HG03439 (cell line): ENCODE results near the gene PHYHD1.

Source experiments
- ATAC-seq: cut with Tn5 transposase; IDR thresholded peaks from one replicate; pipeline ENCODE4 v1.9.1; 2021; ENCODE audit warnings: mild to moderate bottlenecking, moderate library complexity; ENCODE audit not compliant: unreplicated experiment

PHYHD1 gene

DNA sequence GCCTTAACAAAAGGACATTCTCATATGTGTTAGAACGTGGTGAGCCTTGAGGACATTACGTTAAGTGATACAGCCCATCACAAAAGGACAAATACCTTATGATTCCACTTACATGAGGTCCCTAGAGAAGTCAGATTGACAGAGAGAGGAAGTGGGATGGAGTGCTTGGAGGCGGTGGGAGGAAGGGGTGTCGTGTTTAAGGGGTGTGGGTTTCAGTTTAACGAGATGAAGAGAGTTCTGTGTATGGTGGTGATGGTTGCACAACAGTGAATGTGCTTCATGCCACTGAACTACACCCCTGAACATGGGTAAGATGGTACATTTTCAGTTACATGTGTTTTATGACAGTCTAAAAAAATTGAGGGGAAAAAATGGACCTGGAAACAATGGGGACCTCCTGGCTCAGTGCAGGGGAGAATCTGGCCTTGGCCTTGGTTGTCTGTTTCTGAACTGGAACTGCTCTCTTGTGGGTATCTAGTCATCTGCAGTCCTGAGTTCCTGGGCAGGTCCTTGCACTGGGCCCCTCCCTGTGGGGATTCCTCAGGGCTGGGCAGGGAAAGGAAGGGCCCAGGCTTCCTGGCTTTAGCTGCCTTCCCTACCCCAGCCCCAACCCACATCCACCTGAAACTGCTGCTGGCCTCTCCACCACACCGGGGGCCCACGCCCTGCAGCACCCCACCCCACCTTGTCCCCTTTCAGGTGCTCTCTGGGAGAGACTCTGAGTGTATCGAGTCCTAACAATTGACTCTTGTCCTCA is 21.0 kb upstream of the PHYHD1 start:
- ATAC-seq: no peak

DNA sequence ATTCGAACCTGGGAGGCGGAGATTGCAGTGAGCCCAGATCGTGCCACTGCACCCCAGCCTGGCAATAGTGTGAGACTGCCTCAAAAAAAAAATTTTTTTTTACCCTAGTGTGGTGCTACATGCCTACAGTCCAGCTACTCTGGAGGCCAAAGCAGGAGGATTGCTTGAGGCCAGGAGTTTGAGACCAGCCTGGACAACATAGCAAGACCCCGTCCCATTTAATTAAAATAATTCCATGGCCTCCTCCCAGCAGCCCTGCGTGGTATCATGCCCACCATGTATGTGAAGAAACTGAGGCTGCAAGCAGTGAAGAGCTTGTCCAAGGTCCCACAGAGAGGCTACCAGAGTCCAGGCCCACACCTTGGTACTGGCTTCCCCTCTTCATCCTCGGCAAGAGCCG is 19.4 kb upstream of the PHYHD1 start:
- ATAC-seq: no peak

DNA sequence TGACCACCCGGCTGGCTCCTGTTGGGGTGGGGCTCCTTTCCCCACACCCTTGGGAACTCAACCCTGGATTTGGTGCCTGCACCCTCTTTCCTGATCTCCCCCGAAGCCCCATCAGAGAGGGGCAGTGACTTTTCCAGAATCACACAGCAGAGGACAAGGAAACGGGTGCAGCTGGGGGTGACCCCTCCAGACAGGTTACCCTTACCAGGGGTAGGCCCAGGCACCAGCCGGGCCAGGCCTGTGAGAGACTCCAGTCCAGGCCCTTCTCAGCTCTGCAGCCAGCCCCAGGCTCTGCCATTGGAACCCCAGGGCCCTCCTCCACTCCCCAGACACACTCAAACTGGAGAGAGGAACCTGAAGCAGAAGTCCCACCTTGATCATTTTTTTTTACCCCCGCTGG is 19.0 kb upstream of the PHYHD1 start:
- no peak for ATAC-seq

DNA sequence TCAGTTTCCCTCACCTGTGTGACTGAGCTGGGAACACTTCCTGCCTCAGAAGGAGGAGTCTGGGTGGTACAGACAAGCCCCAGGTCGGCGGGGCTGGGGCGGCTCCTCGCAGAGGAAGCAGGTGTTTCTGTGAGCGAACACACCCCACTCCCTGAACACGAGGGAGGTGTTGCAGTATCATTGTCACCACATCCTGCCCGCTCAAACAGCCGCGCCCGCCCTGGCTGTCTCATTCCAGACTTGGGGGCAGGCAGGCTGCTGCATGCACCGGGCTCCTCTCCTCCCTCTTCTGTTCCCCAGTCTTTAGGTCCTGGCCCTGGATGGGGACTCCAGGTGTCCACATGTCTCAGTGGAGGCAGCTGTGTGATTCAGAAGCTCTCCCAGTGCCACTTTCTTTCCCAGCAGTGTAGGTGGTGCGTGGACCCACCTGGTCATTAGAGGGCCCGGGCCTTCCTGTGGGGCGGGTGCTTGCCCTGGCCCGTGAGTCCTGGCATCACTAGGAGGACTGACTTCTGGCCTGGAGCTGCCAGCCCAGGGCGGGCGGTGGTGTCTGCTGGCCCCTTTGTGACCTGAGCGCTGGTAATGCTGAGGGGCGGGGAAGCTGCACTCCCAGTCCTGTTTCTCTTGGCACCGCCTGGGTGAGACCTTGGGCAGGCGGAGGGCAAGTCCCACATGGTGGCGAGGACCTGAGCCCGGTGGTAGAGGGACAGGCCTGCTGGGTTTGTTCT is 18.3 kb upstream of the PHYHD1 start:
- ATAC-seq: no peak

DNA sequence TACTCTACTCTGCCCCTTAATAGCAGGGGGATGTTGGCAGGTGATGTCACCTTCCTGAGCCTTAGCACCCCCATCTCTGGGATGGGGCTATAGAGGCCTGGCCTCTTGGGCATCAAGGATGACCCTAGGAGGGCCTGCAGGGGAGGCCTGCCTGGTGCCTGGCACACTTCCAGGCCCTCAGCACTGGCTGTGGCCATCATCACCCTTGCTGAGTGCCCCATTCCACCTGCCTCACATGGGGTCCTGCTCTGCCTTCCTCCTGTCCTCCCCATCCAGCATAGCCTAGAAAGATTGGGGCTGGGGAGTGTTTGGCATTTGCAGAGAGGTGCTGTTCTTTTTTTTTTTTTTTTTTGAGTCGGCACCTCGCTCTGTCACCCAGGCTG is 17.7 kb upstream of the PHYHD1 start:
- no peak for ATAC-seq

DNA sequence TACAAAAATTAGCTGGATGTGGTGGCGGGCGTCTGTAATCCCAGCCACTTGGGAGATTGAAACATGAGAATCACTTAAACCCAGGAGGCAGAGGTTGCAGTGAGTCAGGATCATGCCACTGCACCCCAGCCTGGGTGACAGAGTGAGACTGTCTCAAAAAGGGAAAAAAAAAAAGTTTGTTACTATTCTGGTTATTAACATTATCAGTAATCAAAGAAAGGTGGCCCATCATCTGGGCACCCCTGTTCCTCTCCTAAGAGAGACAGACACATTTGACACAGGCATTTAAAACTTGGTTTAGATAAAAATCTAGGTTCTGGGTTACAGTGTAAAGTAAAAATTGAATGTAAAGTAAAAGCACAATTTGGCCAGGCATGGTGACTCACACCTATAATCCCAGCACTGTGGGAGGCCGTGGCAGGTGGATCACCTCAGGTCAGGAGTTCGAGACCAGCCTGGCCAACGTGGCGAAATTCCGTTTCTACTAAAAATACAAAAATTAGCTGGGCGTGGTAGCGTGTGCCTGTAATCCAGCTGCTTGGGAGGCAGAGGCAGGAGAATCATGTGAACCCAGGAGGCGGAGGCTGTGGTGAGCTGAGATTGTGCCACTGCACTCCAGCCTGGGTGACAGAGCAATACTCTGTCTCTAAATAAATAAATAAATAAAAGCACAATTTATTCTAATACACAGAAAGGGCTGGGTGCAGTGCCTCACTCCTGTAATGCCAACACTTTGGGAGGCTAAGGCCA is 16.7 kb upstream of the PHYHD1 start:
- no peak for ATAC-seq

DNA sequence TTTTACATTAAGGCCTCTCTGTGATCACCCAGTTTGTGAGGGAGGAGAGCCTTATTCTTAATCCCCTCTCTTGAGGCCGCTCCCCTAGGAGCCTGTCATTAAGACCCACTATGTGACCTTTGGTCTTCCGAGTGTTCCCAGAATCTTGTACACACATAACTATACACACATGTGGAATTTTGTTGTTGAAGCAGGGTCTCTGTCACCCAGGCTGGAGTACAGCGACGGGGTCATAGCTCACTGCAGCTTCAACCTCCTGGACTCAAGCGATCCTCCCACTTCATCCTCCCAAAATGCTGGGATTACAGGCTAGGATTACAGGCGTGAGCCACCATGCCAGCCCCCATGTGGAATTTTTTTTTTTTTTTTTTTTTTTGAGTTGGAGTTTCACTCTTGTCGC is 14.8 kb upstream of the PHYHD1 start:
- ATAC-seq: no peak

DNA sequence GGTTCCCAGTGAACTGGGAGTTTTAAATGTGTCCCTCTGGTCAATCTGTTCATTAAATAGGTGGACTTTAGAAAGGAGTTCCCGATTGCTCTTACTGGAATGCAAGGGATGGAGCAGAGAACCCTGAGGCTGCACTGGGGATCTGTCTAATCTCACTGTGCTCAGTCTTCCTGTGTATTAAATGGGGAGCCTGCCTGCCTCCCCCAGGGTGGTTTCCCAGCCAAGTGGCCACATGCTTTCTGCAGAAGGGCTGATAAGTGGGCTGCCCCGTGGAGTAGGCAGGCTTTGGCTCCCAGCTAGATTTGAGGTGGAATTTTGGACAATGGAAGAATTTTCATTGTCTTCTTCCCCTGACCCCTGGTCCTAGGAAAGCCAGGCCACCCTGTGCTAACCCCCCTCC is 14.0 kb upstream of the PHYHD1 start:
- ATAC-seq: no peak

DNA sequence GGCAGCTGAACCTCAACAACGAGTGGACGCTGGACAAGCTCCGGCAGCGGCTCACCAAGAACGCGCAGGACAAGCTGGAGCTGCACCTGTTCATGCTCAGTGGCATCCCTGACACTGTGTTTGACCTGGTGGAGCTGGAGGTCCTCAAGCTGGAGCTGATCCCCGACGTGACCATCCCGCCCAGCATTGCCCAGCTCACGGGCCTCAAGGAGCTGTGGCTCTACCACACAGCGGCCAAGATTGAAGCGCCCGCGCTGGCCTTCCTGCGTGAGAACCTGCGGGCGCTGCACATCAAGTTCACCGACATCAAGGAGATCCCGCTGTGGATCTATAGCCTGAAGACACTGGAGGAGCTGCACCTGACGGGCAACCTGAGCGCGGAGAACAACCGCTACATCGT is 12.4 kb upstream of the PHYHD1 start:
- ATAC-seq: no peak

DNA sequence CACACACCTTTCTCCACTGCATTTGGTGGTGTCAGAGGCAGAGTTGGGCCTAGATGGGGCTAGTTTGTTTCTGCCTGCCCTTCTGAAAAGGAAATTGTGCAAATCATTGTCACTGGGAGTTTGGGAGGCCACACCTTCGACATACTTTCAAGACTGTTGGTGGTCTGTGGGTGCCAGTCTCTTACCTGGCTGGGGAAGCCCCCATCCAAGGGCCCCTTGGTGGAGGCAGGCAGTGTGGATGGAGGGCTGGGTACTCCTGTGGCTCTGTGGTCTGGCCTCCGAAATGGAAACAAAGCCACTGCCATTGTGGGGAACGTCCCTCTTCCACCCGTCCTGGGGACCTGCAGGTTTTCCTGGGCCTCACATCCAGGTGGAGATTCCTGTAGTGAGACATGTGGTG is 10.9 kb upstream of the PHYHD1 start:
- no peak for ATAC-seq

DNA sequence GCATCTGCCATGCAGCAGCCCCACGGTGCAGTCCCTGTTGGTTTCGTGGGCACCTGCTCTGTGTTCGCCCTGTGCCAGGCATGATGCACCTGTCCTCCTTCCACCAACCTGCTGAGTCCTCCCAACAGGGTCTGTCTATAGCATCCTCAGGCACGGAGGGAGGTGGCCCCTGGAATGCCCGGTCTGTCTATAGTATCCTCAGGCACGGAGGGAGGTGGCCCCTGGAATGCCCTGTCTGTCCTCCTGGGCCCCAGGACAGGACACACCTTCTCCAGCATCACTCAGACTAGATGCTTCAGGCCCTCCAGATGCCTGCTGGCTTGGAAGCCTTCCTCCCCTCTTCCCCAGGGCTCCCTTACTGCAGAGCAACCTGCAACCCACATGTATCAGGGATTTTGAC is 9.9 kb upstream of the PHYHD1 start:
- no peak for ATAC-seq

DNA sequence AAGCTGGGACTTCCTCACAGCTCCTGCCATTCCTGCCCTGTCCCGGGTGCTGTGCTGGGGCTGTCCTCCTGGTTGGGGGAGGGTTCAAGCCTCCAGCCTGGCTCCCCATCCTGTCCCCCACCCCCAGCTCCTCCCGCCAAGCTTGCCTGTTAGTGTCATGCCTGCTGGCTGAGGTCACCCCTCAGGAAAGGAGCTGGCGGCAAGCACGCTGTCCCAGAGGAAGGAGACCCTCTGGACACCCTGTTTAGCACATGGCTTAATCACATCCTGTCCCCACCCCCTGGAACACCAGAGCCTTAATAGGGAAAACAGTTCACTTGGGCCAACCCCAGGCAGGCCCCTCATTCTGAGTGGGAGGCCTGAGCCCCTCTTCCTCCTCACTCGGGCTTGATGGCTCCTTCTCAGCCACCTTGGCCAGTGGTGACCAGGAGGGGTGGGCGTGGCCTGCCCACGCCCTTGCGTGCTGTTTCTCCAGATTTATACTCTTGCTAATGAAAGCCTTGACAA is 9.2 kb upstream of the PHYHD1 start:
- ATAC-seq: no peak

DNA sequence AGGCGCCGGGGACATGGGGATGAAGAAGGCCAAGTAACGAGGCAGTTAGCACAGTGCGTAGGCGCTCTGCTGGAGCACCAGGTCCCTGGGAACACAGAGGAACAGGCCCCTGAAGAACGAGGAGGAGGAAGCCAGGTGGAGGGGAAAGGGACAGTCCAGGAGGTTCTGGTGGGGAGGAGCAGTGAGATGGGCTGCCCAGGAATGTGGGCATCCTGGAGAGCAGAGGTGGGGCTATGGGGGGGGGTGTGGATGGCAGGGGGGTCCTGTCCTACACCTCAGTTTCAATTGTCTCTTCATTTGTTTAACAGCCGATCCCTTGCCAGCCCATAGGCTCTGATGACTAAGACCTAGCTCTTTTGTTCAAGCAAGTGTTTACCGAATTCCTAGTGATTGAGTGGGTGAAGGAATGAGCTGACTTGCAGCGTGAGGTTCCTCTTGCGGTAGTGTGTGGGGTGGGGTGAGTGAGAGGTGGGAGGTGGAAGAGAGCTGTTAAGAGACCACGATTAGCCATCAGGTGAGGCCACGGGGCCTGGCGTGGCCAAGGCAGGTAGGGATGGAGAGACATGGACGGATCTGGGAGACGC is 8.4 kb upstream of the PHYHD1 start:
- no peak for ATAC-seq

DNA sequence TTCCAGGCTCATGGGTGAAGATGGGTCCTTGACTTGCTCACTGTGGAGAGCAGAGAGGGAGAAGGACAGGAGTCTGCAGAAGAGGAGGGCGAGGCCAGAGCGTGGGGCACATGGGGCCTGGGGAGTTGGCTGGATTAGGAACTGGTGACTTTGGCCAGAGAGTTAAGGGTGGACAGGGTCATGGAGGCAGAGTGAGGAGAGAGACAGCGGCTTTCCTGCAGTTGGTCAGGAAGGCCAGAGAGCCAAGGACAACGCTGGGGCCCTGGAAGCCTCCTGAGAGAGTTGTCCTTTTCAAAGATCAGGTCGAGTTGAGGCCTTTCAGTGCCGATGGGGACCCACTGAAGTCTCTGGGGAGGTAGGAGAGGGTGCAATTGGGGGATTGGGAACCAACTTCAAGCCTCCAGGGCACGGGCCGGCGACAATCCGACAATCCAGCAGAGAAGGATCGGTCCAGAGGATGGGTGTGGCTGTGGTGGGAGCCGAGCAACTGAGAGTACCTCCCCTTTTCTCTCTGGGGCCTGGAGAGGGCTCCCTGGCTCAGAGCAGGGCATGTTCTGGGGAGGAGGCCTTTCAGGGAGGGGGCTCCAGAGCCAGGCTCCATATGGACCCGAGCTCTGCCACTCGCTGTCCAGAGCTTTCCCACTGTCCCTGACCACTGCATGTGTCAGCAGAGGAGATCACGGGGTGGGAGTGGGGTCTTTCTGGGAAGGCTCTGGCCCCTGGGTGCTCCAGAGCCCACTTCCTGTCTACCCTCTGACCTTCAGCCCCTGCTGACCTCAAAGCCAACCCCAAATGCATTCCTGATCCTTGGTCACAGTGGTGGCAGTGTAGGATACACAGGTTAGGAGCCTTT is 7.5 kb upstream of the PHYHD1 start:
- ATAC-seq: no peak

DNA sequence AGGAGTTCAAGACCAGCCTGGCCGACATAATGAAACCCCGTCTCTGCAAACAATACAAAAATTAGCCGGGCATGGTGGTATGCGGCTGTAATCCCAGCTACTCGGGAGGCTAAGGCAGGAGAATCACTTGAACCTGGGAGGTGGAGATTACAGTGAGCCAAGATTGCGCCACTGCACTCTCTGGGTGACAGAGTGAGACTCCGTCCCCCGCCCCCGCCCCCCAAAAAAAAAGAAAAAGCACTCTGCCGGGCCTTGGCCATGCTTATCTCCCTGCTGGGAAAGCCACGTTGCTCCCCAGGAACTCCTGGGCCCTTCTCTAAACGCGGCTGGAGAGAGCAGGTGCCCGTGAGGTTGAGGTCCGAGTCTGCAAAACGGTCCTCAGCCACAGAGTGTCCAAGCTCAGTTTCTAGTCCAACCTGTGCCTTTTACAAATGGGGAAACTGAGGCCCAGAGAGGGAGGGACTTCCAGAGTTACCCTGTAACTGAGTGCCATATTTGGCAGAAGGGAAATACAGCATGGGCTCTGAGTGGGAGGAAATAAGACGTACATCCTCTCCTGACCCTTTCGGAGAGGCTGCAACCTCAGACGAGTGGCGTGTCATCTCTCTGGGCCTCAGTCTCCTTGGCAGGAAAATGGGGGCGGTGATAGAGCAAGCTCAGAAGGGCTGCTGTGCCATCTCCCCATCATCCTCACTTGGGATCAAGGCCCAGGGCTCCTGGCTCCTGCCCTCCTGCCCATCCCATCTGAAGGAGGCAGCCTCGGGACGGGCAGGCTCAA is 6.6 kb upstream of the PHYHD1 start:
- no peak for ATAC-seq

DNA sequence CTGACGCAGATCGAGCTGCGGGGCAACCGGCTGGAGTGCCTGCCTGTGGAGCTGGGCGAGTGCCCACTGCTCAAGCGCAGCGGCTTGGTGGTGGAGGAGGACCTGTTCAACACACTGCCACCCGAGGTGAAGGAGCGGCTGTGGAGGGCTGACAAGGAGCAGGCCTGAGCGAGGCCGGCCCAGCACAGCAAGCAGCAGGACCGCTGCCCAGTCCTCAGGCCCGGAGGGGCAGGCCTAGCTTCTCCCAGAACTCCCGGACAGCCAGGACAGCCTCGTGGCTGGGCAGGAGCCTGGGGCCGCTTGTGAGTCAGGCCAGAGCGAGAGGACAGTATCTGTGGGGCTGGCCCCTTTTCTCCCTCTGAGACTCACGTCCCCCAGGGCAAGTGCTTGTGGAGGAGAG is 4.6 kb upstream of the PHYHD1 start:
- no peak for ATAC-seq

DNA sequence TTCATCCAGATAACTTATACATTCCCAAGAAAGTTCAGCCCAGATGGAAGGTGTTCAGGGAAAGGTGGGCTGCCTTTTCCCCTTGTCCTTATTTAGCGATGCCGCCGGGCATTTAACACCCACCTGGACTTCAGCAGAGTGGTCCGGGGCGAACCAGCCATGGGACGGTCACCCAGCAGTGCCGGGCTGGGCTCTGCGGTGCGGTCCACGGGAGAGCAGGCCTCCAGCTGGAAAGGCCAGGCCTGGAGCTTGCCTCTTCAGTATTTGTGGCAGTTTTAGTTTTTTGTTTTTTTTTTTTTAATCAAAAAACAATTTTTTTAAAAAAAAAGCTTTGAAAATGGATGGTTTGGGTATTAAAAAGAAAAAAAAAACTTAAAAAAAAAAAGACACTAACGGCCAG is 4.0 kb upstream of the PHYHD1 start:
- no peak for ATAC-seq

DNA sequence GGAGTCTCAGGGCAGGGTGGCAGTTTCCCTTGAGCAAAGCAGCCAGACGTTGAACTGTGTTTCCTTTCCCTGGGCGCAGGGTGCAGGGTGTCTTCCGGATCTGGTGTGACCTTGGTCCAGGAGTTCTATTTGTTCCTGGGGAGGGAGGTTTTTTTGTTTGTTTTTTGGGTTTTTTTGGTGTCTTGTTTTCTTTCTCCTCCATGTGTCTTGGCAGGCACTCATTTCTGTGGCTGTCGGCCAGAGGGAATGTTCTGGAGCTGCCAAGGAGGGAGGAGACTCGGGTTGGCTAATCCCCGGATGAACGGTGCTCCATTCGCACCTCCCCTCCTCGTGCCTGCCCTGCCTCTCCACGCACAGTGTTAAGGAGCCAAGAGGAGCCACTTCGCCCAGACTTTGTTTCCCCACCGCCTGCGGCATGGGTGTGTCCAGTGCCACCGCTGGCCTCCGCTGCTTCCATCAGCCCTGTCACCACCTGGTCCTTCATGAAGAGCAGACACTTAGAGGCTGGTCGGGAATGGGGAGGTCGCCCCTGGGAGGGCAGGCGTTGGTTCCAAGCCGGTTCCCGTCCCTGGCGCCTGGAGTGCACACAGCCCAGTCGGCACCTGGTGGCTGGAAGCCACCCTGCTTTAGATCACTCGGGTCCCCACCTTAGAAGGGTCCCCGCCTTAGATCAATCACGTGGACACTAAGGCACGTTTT is 3.5 kb upstream of the PHYHD1 start:
- no peak for ATAC-seq

DNA sequence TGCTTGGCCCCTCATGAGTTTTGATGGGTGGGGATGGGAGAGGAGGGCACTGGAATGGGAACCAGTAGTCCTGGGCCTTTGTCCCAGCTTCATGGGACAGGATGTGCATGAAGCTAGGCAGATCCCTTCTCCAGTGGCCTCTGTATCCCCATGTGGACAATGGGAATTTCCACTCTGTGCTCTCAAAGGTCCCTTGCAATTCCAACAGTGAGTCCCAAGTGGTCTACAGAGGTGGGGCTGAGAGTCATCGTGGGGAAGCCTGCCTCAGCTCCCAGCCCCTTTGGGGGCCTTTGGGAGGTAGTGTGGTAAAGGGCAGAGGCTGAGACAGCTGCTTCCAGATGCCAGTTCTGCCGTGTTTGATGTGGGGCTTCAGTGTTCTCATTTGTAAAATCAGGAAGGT is 1.9 kb upstream of the PHYHD1 start:
- no peak for ATAC-seq
